ENCODE data around the gene ZNF687. TPM values are rescaled to one million over a fixed set of nuclear protein-coding genes. Genes with fewer than 3 reads are reported as not detected.

ZNF687 gene
- total RNA-seq, 2 donors from 2014 or later = 16.7 to 17.1 TPM

- intact Hi-C loops (cut with DNase I) = loop anchor here in 1 of 2 donors (10.0 kb wide), 1 partner anchor 95 kb away; no protein-coding TSS in a partner anchor
- DNase-seq (ENCODE audit: low spot score) = no peak
Measured at GRCh38 chr1:151309811-151310323, 27.8 kb downstream of the ZNF687 start.

DNA sequence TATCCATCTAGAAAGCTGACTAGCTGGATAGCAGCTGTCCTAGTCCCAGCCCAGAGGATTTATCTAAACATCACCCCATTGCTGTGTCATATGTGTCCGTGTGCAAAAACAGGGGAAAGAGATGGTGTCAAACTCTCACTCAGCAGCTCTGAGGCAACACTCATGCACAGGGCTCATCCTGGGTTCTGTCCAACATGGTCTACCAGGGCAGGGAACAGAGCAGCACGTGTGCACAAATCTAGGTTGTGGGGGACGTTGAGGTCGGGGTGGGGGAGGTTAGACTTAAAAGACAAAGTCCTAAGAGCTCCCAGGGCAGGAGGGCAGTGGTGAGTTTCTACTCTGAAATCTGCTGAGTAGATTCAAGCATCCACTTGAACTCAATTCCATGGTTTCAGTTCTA lies 28.9 kb downstream of the ZNF687 start:
- no peak for DNase-seq (ENCODE audit: low spot score)
- intact Hi-C loops (cut with DNase I) = no loop called here

DNA sequence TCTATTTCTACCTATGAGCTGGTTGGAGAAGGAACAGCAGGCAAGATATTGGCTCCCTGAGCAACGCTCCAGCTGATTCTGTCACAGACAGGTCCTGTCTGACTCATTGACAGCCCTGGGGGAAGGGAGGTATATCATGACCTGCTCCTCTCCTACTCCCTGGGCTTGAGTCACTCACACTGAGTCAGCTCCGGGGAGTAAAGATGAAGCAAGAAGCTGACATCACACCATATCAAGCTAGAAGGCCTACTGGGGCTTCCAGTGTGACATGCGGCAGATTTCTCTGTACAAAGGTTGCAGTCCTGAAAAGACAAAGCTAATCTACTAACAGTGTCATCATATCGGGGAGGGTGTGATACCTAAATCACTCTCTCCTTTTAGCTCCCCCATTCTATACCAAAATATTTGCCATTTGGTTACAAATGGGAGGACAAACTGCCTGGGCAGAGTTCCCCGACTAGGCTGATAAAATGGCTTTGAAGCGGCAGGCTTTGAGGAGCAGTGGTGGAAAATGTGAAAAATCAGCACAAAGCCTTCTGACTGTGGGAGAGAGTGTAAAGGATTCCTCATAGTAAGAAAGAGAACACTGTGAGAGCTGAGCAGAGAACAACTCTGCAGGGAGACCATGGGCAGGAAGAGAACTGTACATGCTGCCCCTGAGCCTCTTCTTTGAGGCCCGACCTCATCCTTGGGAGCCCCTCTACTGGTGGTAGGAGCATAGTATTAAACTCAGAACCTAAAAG lies 29.7 kb downstream of the ZNF687 start:
- intact Hi-C loops (cut with DNase I) = no loop called here
- no peak for DNase-seq (ENCODE audit: low spot score)

- intact Hi-C loops (cut with DNase I) = no loop called here
- DNase-seq (ENCODE audit: low spot score) = no peak
Measured at GRCh38 chr1:151312411-151312810, 30.3 kb downstream of the ZNF687 start.

DNA sequence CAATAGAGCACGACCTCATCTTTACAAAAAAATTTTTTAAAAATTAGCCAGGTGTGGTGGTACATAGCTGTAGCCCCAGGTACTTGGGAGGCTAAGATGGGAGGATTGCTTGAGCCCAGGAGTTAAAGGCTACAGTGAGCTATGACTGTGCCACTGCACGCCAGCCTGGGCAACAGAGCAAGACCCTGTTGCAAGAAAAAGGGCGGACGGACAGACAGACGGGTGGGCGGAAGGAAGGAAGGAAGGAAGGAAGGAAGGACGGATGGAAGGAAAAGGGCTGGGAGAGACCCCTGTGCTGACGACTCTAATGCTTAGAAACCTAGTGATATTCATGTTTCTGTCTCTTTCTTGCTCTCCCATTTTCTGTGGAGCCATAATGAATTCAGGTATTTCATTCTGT lies 30.7 kb downstream of the ZNF687 start:
- intact Hi-C loops (cut with DNase I) = no loop called here
- DNase-seq (ENCODE audit: low spot score) = no peak

GRCh38 chr1:151313501-151313900 lies 31.4 kb downstream of the ZNF687 start:
- no peak for DNase-seq (ENCODE audit: low spot score)
- intact Hi-C loops (cut with DNase I) = no loop called here

DNA sequence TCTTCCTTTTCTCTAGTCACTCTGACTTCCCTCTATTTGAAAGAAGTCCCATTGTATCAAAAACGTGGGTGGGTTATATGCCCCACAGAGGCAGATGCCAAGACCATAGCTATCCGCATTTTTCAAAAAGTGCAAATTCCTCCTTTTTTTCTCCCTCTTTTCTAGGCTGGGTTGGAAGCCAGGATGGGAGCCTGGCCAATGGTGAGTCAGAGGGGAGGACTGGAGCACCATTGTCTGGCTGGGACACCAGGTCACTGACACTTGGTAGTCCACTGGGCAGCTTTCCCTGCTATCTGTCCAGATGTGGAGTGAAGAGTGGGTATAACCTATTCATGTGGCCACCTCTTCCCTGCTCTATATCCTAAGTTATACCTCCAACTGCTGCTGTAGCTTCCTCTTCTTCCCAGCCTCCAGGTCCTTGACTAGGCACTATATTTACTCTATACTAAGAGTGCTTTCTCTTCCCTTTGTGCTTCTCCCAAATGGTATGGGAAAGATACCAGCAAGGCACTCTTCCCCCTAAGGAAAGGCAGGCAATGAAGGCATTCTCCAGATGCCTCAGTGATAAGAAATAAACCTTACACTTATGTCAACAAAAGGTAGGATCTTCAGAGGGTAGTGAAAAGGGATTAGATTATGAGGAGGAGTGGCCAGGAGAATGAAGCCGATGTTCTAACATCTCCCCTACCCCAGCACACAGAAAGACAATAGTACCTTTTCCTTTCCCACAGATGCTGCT lies 32.2 kb downstream of the ZNF687 start:
- peak; percentile 94 for DNase-seq (ENCODE audit: low spot score)
- intact Hi-C loops (cut with DNase I) = no loop called here

DNA sequence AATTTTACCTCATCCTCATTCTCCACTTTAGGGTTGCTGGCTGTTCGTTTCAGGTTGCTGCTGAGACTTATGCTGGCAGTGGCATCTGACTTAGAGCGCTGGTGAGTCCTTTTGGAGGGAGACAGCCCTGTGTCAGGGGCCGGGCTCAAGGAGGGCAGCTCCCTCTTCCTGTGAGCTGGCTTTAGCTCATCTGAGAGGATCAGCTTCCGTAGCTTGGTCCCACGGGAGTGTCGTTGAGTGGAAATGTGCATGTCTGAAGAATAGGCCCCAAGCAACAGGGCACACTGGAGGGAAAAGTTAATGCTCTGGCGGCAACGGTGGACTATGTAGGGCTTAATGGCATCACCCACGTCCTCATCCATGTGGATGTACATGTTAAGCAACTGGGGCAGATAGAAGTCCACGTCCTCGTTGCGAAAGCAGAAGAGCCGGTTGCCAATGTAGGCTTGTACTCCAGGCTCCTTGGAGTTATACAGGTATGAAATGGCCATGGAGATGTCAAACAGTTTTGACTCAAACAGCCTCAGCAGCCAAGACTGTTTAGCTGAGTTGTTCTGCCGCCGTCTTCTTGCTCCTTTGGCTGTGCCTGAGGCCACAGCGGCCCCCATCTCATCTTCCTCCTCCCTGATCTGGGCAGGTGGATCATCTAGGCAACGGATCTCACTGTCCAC lies 33.6 kb downstream of the ZNF687 start:
- intact Hi-C loops (cut with DNase I) = no loop called here
- DNase-seq (ENCODE audit: low spot score) = no peak

DNA sequence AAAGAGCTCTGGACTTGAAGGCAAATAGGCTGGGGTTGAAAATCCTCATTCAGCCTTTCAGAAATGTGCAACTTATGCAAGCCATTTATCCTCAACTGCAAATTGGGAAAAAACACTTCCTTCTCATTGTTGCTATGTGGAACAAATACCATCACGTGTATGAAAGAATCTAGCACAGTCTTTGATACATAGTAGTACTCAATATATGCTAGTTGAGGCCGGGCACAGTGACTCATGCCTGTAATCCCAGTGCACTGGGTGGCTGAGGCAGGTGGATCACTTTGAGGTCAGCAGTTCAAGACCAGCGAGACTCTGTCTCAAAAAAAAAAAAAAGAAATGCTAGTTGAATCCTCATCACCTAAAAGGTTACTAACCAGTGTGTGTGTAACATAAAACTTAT lies 36.9 kb downstream of the ZNF687 start:
- no peak for DNase-seq (ENCODE audit: low spot score)
- intact Hi-C loops (cut with DNase I) = no loop called here

- intact Hi-C loops (cut with DNase I) = no loop called here
Measured at GRCh38 chr1:151324390-151324930, 42.4 kb downstream of the ZNF687 start.

DNA sequence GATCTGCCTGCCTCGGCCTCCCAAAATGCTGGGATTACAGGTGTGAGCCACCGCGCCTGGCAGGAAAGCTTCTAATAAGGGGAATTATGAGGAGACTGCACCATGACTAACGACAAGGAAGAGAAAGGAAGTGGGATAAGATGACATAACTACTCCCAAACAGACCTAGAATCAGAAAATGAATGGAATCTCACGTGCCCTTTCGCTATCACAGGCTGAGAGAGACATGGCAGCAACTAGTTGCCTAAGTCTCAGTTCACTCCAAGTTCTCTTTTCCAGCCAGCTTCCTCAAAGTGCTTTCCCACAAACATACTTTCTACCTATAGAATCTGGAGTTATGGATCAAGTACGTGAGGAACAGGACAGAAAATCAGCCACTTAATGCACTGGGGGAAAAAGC lies 43.1 kb downstream of the ZNF687 start:
- intact Hi-C loops (cut with DNase I) = no loop called here

More at GRCh38 chr1:151324390-151324930, 42.4 kb downstream of the ZNF687 start:
- no peak for DNase-seq (ENCODE audit: low spot score)

DNA sequence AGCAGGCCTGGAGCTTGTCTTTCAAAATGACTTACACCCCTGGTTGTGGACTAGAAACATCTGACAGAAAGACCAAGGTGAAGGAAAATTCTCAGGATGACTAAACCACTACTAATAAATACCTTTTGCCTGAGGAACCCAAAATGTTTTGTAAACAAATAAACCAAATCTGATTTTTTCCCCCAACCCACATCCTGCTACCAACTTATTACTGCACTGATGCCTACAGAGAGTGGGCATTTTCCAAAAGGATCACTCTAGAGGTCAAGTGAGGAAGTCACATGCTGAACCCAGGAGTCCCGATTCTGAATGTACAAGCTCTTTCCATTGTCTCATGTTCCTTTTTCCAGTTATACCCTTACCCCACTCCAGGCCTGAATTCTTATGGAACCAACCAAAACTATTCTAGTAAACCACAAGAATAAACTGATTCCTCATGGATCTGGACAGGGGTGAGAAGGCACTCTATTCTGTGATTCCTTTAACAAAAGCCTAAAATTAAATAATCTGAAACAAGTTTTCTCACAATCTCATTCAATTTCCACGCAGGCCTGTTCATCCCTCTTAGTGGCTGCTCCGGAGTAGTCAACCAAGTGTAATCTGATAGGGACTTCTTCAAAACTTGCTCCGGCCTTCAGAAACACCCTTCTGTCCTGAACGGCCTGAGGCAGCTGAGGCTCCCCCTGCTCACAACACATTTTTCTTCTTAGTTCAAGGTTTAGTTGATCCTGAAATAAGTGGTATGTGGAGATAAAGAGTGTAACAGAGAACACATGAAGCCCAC lies 43.7 kb downstream of the ZNF687 start:
- intact Hi-C loops (cut with DNase I) = no loop called here
- DNase-seq (ENCODE audit: low spot score) = no peak

More for the DNA sequence above, 43.1 kb downstream of the ZNF687 start:
- DNase-seq (ENCODE audit: low spot score) = no peak

DNA sequence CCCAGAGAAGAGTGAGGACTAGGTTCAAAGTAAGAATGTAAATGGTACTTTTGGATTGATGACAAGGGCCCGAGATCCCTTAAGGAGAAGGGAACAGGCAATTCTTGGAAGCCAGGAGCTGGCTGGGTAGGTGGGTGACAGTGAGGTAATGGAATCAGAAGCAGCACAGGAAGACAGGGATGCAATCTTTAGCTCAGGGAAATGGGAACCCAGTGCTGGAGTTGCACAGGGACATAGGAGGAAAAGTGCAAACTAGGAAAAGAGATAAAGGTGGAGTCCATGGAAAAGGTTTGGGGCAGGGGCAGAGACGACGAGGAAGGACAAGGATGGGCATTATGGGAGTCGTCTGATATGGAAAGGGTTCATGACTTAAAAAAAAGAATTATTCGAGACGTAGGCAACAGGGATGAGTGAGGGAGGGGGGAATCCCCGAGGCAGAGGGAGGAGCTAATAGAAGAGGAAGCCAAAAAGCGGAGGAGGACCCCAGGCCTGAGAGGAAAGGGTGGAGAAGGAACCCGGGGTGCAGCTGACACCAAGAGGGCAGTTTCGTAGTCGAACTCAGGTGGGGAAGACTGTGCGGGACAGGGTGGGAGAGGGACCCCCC lies 44.6 kb downstream of the ZNF687 start:
- peak; percentile 85 for DNase-seq (ENCODE audit: low spot score)
- intact Hi-C loops (cut with DNase I) = no loop called here

DNA sequence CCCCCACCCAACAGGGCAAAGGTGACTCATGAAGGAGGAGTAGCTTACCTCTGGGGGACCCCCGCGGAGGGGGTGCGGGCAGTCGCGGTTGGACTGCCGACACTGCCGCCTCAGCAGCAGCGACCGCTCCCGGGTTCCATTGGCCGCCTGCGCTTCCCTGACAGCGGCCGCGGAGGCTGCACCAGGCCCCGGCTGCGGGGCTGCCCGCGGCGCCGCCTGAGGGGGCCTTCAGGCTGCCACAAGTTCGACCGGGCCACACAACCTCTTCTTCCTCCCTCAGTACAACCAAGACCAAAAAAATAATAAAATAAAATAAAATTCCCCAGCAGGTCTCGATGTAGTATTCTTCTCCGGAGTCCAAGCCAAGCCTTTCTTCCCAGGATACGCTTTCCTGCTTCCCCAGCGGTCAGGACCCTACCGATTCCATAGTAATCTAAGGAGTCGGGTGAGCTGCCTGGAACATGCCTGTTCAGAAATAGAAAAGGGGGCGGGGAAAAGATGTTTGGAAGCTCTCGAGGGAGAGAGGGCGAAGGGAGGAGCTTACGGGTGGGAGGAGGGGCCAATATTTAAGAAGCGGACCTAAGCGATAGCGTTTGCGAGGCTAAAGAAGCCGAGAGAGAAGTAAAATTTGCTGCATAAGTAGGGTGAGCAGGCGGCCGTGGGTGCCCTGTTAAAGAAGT lies 45.3 kb downstream of the ZNF687 start, which contains the start of gene PI4KB:
Gene PI4KB, minus strand, starts transcription at position 194 of the 680 bp plus-strand sequence. CDS start 10,935 bp downstream, outside the sequence.
- peak; percentile 94 for DNase-seq (ENCODE audit: low spot score)
- intact Hi-C loops (cut with DNase I) = no loop called here

GRCh38 chr1:151327903-151328674 lies 46.0 kb downstream of the ZNF687 start:
- DNase-seq (ENCODE audit: low spot score) = no peak
- intact Hi-C loops (cut with DNase I) = no loop called here

GRCh38 chr1:151334822-151335221 lies 52.7 kb downstream of the ZNF687 start:
- intact Hi-C loops (cut with DNase I) = no loop called here
- DNase-seq (ENCODE audit: low spot score) = no peak

DNA sequence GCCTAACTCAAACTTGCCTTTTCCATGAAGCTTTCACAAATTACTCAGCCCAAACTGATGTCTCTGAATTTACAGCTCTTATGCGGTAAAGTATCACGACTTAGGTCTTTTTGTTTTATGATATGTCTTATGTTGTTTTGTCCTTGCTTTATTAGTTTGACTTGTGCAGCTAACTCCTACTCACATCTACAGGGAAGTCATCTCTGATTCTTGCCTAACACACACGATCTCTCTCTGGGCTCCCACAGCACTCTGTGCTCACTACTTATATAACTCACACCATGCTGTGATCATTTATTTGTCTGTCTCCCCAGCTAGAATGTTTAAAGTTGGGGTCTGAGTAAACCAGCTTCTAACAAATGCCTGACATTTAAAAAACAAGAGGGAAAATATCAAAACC lies 54.5 kb downstream of the ZNF687 start:
- DNase-seq (ENCODE audit: low spot score) = no peak
- intact Hi-C loops (cut with DNase I) = no loop called here

All from posterior vena cava (tissue), 2 donors.